Ramos (cell line): Measurements from ENCODE around the gene RHCE.
"Not testable (repeated sequence)": the region's sequence is repeated elsewhere in the genome, so short reads cannot be mapped to it uniquely, and the experiment has no call there.

Experiments used
- in situ Hi-C: fragments of 300-500 bp; cut with MboI; formaldehyde crosslinking; loops from one replicate; pipeline ENCODE4 v1.14.3; 2022; ENCODE audit warnings: low sequenced_read_pairs; ENCODE audit not compliant: unreplicated experiment

The RHCE gene

GRCh38 chr1:25356441-25356840, 64.2 kb downstream of the RHCE start:
- in situ Hi-C loops, result no loop called here

GRCh38 chr1:25355841-25356395, 64.7 kb downstream of the RHCE start:
- in situ Hi-C loops, result no loop called here

GRCh38 chr1:25349606-25350005, 71.0 kb downstream of the RHCE start:
- in situ Hi-C loops, result no loop called here

GRCh38 chr1:25347556-25347955, 73.1 kb downstream of the RHCE start:
- in situ Hi-C loops, result no loop called here

DNA sequence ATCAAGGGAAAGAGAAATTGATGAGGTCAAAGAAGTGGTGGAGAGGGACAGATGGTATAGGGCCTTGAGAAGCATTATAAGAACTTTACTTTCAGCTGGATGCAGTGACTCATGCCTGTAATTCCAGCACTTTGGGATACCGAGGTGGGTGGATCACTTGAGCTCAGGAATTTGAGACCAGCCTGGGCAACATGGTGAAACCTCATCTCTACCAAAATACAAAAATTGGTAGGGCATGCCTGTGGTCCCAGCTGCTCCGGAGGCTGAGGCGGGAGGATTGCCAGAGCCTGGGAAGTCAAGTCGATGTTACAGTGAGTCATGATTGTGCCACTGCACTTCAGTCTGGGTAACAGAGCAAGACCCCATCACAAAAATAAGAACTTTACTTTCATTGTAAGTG, 76.8 kb downstream of the RHCE start:
- in situ Hi-C loops, result no loop called here

GRCh38 chr1:25342846-25343245, 77.8 kb downstream of the RHCE start:
- in situ Hi-C loops, result no loop called here

DNA sequence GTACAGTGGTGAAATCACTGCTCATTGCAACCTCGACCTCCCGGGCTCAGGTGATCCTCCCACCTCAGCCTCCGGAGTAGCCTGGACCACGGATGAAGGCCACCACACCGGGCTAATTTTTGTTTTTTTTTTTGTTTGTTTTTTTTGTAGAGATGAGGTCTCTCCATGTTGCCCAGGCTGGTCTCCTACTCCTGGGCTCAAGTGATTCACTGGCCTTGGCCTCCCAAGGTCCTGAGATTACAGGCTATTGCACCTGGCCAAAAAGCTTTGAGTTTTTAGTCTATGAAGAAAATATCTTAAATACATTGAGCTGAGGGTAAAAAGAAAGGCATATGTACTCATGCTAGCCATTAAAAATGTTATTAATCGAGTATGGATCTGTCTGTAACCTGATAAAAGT, 78.9 kb downstream of the RHCE start:
- in situ Hi-C loops, result no loop called here

DNA sequence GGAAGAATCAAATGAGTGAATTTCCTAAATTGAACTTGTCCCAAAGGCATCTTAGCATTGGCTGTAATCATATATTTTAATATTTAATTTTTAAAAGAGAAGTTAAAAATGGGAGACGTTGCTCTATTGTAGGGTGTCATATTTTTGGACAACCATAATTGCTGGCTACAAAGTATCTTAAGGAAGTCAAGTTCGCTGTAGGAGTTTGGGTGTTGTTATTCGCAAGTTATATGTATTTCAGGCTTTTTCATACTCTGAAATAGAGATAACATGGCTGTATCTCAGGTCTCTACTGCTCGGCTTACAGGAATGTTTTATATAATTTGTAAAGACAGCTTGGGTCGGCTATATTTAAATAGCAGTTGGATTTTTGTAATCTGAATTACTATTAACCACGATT, 81.6 kb downstream of the RHCE start:
- in situ Hi-C loops, result no loop called here

- in situ Hi-C loops, result no loop called here
Observed at GRCh38 chr1:25338188-25338981, 82.2 kb downstream of the RHCE start, which contains the start of gene TMEM50A. TMEM50A (plus strand) TSS chr1:25338334; CDS start chr1:25340487, 2,153 bp downstream.

DNA sequence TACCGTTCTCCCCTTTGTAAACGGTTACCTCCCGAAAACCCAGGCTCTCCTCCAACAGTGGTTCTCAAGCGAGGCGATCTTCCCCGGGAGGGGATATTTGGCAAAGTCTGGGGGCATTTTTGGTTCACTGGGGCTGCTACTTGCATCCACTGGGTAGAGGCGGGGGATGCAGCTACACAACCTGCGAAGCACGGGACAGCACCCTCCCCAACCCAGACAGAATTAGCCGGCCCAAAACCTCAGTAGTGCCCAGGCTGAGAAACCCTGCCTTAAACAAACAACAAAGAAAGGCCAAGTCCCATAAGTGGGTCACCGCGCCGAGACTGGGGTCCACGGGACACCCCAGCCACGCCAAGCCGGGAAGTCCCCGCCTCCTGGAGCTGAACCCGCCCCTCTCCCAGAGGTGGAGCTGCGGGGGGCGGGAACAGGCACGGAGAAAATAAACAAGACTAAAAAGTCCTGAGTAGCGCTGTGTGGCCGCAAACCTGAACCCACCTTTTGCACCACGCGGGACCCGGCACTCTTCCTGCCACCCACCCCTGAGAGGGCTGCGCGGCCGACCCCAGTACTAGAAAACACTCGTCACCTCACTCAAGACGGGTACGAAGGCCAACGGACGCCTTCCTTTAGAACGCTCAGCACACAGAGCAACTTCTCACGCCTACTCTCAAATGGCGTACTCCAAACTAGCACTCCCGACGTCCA, 83.0 kb downstream of the RHCE start:
- in situ Hi-C loops, result not testable (repeated sequence)

- in situ Hi-C loops, result not testable (repeated sequence)
Observed at GRCh38 chr1:25336922-25337354, 83.7 kb downstream of the RHCE start.

DNA sequence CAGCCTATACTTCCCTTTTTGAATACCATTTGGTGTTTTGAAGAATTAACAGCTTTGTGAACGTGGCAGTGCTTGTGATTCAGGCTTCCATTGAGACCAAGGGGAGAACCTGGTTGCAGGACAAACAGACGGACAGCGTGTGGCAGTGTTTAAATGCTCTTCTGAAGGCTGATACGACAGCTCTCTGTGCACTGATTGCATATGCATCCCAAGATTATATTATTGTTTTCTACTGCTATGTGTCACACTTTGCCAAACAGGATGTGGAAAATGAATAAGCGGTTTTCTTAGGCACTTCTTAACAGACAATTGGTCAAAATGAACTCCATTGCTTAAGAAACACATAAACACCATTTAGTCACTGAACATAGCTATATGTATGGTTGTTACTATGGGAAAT, 90.7 kb downstream of the RHCE start:
- in situ Hi-C loops, result not testable (repeated sequence)

GRCh38 chr1:25329336-25329735, 91.3 kb downstream of the RHCE start:
- in situ Hi-C loops, result not testable (repeated sequence)

- in situ Hi-C loops, result not testable (repeated sequence)
Observed at GRCh38 chr1:25328791-25329185, 91.8 kb downstream of the RHCE start.

GRCh38 chr1:25327864-25328790, 92.5 kb downstream of the RHCE start:
- in situ Hi-C loops, result not testable (repeated sequence)

GRCh38 chr1:25324407-25324806, 96.2 kb downstream of the RHCE start:
- in situ Hi-C loops, result not testable (repeated sequence)

DNA sequence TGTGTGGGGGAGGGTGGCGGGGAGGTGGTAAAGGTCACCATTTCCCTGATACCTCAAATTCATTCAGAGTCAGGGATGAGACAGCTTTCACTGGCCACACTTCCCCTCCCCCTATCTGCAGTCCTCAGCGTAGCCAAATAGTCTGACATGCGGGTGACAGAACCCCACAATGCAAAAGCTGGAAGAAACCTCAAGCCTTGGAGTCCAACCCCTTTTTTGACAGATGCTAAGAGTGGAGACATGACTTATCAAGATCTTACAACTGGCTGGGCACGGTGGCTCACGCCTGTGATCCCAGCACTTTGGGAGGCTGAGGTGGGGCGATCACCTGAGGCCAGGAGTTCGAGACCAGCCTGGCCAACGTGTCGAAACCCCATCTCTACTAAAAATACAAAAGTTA, 98.5 kb downstream of the RHCE start:
- in situ Hi-C loops, result not testable (repeated sequence)

DNA sequence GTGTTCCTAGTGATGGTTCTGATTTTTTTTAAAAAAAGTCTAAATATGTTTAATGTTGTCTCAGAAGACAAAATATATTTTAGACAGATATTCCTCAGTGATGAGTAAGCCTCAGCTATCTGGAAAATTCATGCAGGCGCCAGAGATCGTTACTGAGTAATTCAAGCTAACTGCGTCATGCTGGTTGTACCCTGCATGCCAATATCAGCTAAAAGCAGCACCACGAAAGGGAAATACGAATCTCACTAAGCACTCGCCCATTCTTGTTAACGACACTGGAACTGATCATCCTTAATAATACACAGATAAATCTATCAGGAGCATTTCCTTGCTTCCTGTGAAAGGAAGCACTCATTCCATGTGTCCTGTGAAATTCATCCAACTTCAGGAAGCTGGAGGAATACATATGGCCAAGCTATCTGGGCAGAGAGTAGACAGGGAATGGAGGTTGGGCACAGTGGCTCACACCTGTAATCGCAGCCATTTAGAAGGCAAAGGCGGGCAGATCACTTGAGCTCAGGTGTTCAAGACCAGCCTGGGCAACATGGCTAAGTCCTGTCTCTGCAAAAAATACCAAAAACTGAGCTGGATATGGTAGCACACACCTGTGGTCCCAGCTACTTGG, 100.2 kb downstream of the RHCE start:
- in situ Hi-C loops, result not testable (repeated sequence)

- in situ Hi-C loops, result not testable (repeated sequence)
Observed at GRCh38 chr1:25312806-25313470, 107.7 kb downstream of the RHCE start.
